ENCODE results near the gene RTTN. TPM values are rescaled to one million over a fixed set of nuclear protein-coding genes. Genes with fewer than 3 reads are reported as not detected.

Gene RTTN
- polyA plus RNA-seq, 1 of the 3 experiments (the other 2 are of a cell fraction): 4.7 TPM

DNA sequence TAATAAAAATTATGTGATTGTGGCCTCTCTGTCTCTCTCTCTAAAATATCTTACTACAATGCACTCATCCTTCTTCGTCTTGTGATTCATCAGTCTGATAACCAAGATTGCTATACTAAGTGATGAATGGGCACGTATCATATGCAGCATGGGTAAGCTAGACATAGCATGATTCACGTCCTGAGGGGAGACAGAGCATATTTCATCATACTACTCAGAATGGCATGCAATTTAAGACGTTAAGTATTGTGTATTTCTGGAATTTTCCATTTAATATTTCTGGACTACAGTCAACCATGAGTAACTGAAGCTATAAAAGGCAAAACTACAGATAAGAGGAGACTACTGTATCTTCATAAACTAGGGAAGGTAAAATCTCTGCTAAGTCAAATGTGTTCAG is 160.9 kb downstream of the RTTN start:
- peaks cover 2 to 42% of the 10 kb centered on the region in 2 experiments for H3K4me1 ChIP-seq (ENCODE audit: control insufficient read depth in 1 of 2, insufficient read depth in 2 of 2, low read depth in 1 of 2, low read length in 1 of 2)
- no peaks in the 10 kb centered on the region for H4K20me1 ChIP-seq (ENCODE audit: insufficient read depth)
- CTCF ChIA-PET: no interaction called here
- peaks cover 0 to 8% of the 10 kb centered on the region in 2 experiments for H3K36me3 ChIP-seq (replicated peaks in 1 of 2; ENCODE audit: control insufficient read depth in 1 of 2, insufficient read depth in 2 of 2, low read length in 1 of 2)
- peaks cover 43% of the 10 kb centered on the region for H3F3A ChIP-seq (replicated peaks; ENCODE audit: insufficient read depth)
- H3K4me3 ChIP-seq (ENCODE audit: low read depth in 2 of 2, low read length in 1 of 2): no peak overlapping the region
- peak overlapping the region; percentile 54; the same call in 1 of the 2 replicates for H3K9ac ChIP-seq
- no peaks in the 10 kb centered on the region for H3K9me3 ChIP-seq
- DNase-seq: peak; percentile 7
- 6% methylated on average over 4 of the region's 4 CpGs for WGBS (ENCODE audit: low lambda C conversion rate)
- H2AFZ ChIP-seq (ENCODE audit: low read depth): no peak overlapping the region
- peak overlapping the region; percentile 43; the same call in 1 of the 2 replicates for H3K4me2 ChIP-seq
- peaks cover 17% of the 10 kb centered on the region for H3K79me2 ChIP-seq (ENCODE audit: insufficient read depth)
- no peaks in the 10 kb centered on the region for H3K27me3 ChIP-seq (ENCODE audit: insufficient read depth)
- POLR2A ChIA-PET: no interaction called here
- H3K9me2 ChIP-seq: no peaks in the 10 kb centered on the region
- peak overlapping the region; percentile 76 to 96; a peak in 3 of 4 replicates for H3K27ac ChIP-seq (ENCODE audit: low read depth in 2 of 2, low read length in 1 of 2)
- TF ChIP-seq EP300 (IDR thresholded peaks at IDR 0.05; ENCODE audit: borderline replicate concordance in 1 of 2, low read depth in 1 of 2, low read length in 1 of 2) (peak; percentile 69 to 99), IRF3 (IDR thresholded peaks at IDR 0.05; ENCODE audit: low read depth, low read length) (no peak), PBX3 (IDR thresholded peaks at IDR 0.05) (peak; percentile 98), FOSL2 (IDR thresholded peaks at IDR 0.05; ENCODE audit: borderline replicate concordance, low read depth) (peak; percentile 99), RCOR1 (IDR thresholded peaks at IDR 0.05; ENCODE audit: low read length) (no peak), ELF1 (IDR thresholded peaks at IDR 0.05) (no peak), REST (IDR thresholded peaks at IDR 0.05; ENCODE audit: low read depth, low read length) (0 out of 2 replicates have a peak, but pooled peaks have one; percentile 28), TEAD4 (IDR thresholded peaks at IDR 0.05; ENCODE audit: borderline replicate concordance, insufficient read depth) (peak; percentile 96), MXI1 (IDR thresholded peaks at IDR 0.05; ENCODE audit: low read depth, low read length) (no peak), NFIC (IDR thresholded peaks at IDR 0.05; ENCODE audit: borderline replicate concordance) (peak; percentile 91), RAD21 (IDR thresholded peaks at IDR 0.05; ENCODE audit: low read length) (no peak), FOXM1 (IDR thresholded peaks at IDR 0.05; ENCODE audit: low read depth) (peak; percentile 96), YY1 (IDR thresholded peaks at IDR 0.05; ENCODE audit: low read depth) (no peak), TAF1 (IDR thresholded peaks at IDR 0.05; ENCODE audit: borderline replicate concordance, low read depth, low read length) (peak; percentile 24; the same call in 1 of the 2 replicates), USF2 (IDR thresholded peaks at IDR 0.05; ENCODE audit: borderline replicate concordance, low read depth, low read length) (no peak), ZBTB33 (IDR thresholded peaks at IDR 0.05; ENCODE audit: borderline replicate concordance, low read depth) (0 out of 2 replicates have a peak, but pooled peaks have one; percentile 68), GABPA (IDR thresholded peaks at IDR 0.05; ENCODE audit: low read depth) (no peak), TCF12 (IDR thresholded peaks at IDR 0.05) (peak; percentile 95), SIN3A (IDR thresholded peaks at IDR 0.05; ENCODE audit: borderline replicate concordance, low read depth, low read length) (peak; percentile 76), SMC3 (IDR thresholded peaks at IDR 0.05; ENCODE audit: low read depth, low read length) (no peak), FOXJ3 (CRISPR knock-in tag; IDR thresholded peaks at IDR 0.05) (no peak), CHD2 (IDR thresholded peaks at IDR 0.05; ENCODE audit: low read length, partially characterized antibody) (no peak), EZH2phosphoT487 (IDR thresholded peaks at IDR 0.05; ENCODE audit: borderline replicate concordance, low read depth) (no peak), GATA2 (CRISPR knock-in tag; IDR thresholded peaks at IDR 0.05) (no peak), USF1 (IDR thresholded peaks at IDR 0.05; ENCODE audit: borderline replicate concordance, low read depth) (peak; percentile 37), JUND (IDR thresholded peaks at IDR 0.05) (peak; percentile 99)

All from SK-N-SH (cell line).